Kidney epithelial cell (primary cell): ENCODE measurements around the gene BICRAL. TPM values are rescaled to one million over a fixed set of nuclear protein-coding genes. Genes with fewer than 3 reads are reported as not detected.

Source experiments
- DNase-seq: peaks from one replicate; pipeline ENCODE4 v3.0.0-alpha.2; 2010; ENCODE audit warnings: low read depth
- H3K27me3 ChIP-seq: 2 replicates; pipeline ENCODE4 v1.6.0; 2011; ENCODE audit warnings: low read length; ENCODE audit not compliant: control insufficient read depth, insufficient read depth
- H3K36me3 ChIP-seq: 2 replicates; pipeline ENCODE4 v1.5.1; 2011; ENCODE audit warnings: low read length; ENCODE audit not compliant: control insufficient read depth, insufficient read depth
- H3K4me3 ChIP-seq: 2 replicates; pipeline ENCODE4 v1.5.1; 2011; ENCODE audit warnings: low read depth, mild to moderate bottlenecking, control low read depth, low read length
- CTCF ChIP-seq: IDR thresholded peaks from 2 replicates; pipeline ENCODE4 v1.5.1; 2011; ENCODE audit warnings: mild to moderate bottlenecking, moderate library complexity, low read length, control low read depth, inconsistent platforms; ENCODE audit not compliant: insufficient read depth, poor library complexity, severe bottlenecking
- total RNA-seq: library from RNA; depleted of rRNA; stranded (reverse); fragments of >200 nt; gene quantifications from 2 replicates; pipeline ENCODE4 v1.2.3, GENCODE V29; 2015

Gene BICRAL
- total RNA-seq, 1 donor from 2014 or later = 5.2 TPM

GRCh38 chr6:42782689-42783176, 881 bp downstream of the BICRAL start:
- no peak for TF ChIP-seq CTCF
- Histone ChIP-seq H3K36me3 (no peaks in the 10 kb centered on the region), H3K4me3 (peak overlapping the region; percentile 93), H3K27me3 (no peaks in the 10 kb centered on the region)
- DNase-seq = no peak

DNA sequence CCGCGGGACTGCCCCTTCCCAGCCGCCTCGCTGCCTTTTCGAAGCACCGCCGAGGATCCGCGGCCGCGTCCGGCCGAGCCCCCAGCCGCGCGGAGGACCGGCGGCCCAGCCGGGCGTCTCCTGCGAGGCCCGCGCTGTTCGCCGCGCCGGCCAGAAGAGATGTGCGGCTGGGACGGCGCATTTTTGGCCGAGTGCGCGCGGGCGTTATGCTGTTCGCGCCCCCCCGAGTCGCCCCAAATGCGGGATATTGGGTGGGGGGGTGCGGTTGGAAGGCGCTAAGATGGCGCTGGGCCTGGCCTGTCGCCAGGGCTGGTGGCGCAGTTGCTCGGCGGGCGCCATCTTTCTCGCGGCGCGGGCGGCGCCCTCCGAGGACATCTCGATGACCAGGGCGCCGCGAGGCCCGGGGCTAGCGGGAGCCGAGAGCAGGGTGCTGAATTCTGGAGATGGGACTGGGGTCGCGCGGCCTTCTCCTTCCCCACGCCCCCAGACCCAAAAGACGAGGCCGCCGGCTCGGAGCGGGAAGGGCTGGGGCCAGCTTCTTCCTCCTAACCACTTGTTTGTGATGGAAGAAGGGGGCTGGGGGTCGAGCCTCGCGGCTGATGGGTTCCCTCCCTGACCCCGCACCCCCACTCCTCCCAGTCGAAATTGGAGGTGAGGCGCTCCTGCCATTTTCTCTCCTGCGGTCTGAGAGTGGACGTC, 1.5 kb downstream of the BICRAL start:
- no peaks in the 10 kb centered on the region for H3K27me3 ChIP-seq

DNA sequence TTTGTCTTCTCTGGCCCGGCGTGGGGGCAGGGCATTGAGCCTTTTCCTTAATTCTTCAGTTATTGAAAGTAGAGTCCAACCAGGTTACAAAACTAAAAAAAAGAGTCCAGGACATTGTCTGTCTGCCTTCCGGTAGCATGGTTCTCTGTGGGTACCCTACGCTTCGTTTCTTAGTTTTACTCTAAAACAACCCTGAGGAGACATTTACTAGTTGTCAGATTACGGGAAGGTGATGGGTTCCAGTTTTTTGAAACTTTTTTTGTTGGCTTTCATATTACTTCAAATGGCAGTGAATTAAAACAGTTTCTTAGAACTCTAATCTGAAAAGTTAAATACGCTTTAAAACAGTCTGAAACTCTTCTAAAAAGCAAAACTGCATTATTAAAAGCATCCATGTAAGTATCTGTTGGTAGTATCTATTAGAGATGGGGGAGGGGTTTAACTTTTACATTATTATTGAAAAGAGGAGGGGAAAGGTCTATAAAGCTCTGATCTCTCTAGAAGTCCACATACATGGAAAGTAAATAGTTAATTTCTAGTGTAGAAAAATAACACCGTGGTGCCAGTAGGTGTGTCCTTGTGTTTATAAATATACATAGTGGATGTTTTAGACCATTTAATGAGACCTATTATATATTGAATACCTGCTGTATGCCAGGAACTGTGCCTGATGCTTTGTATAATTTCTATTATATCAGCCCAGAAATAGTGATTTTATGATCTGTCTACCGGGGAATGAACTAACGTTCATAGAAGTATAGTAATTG, 2.2 kb downstream of the BICRAL start:
- DNase-seq = no peak
- Histone ChIP-seq H3K27me3 (no peaks in the 10 kb centered on the region), H3K36me3 (no peaks in the 10 kb centered on the region), H3K4me3 (peak overlapping the region; percentile 93)
- no peak for TF ChIP-seq CTCF

More for the DNA sequence above, 1.5 kb downstream of the BICRAL start:
- no peaks in the 10 kb centered on the region for H3K36me3 ChIP-seq
- H3K4me3 ChIP-seq = peak overlapping the region; percentile 93
- no peak for DNase-seq
- no peak for TF ChIP-seq CTCF

DNA sequence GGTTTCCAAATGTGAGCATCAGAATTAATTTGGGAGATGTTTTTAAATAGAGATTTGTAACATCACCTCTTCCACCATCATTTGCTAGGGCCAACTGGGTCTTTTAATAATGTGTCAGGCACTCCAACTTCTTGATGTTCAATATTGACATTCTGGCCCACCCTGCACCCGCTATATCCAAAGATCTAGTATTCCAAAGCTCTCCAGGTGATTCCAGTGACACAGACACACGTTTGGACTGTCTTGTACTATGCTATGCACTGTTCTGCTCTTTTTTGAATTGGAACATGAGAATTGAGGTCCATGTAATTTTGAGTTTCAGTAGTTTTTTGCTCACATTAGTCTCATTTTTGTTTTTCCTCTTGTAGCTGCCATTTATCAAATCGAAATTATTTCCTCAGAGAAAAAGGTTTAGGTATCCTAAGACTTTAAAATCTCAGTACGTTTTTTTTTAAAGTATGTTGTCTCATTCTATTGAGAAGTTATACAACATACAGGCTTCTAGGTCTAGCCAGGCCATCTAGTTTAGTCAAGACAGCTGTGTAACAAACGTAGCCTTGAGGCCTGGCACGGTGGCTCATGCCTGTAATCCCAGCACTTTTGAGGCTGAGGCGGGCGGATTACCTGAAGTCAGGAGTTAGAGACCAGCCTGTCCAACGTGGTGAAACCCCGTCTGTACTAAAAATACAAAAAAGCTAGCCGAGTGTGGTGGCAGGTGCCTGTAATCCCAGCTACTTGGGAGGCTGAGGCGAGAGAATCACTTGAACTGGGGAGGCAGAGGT, 3.1 kb downstream of the BICRAL start:
- no peak for DNase-seq
- no peaks in the 10 kb centered on the region for H3K36me3 ChIP-seq
- H3K4me3 ChIP-seq = peak overlapping the region; percentile 93
- no peak for TF ChIP-seq CTCF
- no peaks in the 10 kb centered on the region for H3K27me3 ChIP-seq

- no peaks in the 10 kb centered on the region for H3K27me3 ChIP-seq
- no peak overlapping the region for H3K4me3 ChIP-seq
- TF ChIP-seq CTCF = no peak
- H3K36me3 ChIP-seq = no peaks in the 10 kb centered on the region
- no peak for DNase-seq
Observed at GRCh38 chr6:42786525-42786985, 4.7 kb downstream of the BICRAL start.
